NK-92 (cell line): Measurements from ENCODE around the gene ABCB4.

Experiments used
- DNase-seq: peaks from one replicate; lab custom pipeline; 2025; ENCODE audit not compliant: unreplicated experiment; lab: John Stamatoyannopoulos, UW

Gene ABCB4

GRCh38 chr7:87475359-87476178 is at the start of gene ABCB4:
Gene ABCB4 (minus strand): TSS chr7:87475680. CDS start chr7:87475465, 215 bp downstream.
- DNase-seq, result no peak

DNA sequence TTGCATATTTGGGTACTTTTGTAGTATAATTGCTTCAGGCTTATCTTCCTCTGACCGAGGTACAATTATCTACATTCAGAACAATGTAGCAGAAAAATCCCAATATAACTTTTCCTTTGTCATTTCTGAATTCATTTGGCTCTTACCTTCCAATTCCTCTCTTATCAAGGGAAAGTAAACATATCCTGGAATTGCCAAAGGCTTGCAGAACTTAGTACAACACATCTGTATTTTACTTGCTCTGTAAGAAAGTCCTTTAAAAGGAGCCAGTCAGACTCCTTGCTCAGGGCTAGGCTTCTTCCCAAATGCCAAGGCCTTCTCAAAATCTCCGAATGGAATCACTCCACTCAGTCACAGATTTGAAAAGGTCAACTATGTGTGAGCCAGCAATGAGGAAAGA is 43.3 kb upstream of the ABCB4 start:
- DNase-seq, result no peak

DNA sequence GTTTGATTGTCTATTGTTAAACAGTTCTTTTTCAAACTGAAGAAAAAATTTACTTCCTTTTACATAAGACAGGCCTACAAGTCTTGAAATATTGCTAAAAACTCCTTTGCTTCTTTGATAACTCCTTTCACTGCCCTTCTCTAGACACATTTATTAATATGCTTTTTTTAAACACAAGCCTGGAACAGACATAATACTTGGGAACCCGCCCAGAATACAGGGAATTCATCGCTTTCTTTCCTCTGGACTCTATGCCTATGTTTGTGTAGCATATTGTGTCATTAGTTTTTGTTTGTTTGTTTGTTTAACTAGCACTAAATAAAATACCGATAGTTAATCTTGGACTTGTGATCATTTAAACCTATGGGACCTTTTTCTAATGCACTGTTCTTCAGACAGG is 42.4 kb upstream of the ABCB4 start:
- DNase-seq, result no peak

GRCh38 chr7:87517136-87517815 is 41.8 kb upstream of the ABCB4 start:
- DNase-seq, result no peak

GRCh38 chr7:87513735-87514335 is 38.4 kb upstream of the ABCB4 start:
- no peak for DNase-seq

DNA sequence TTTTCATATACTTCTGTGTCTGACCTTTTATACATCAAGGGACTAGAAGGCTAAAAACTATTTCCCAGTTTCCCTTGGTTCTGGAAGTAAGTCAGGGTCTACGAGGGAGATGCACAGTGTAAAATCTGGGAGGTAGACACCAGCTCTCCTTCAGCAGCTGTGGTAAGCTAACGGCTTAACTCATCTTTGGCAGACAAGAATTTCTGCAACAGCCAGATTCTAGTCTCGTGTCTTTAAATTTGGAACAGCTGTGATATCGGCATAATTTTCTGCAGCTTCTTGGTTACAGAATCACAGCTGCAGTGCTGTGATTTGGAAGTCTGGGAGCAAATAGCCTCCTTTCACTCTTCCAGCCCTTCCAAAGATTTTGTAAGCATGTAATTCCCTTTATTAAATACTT is 37.4 kb upstream of the ABCB4 start:
- no peak for DNase-seq

DNA sequence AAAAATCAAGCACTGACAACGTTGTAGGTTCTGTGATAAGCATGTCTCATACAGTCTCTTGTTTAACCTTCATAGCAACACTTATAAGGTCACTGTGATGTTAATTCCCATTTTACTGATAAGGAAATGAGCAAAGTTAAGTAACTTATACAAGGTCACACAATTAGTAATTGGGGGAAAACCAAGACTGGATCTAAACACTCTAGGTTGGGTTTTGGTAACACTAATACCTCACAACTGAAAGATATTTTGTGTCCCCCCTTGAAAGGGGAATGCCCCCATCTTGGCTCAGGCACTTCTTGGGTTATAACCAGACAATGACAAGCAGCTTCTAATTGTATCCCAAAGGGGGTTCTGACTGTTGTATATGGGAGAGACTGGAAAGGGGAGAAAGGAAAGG is 36.0 kb upstream of the ABCB4 start:
- no peak for DNase-seq

- DNase-seq, result no peak
These were observed 35.0 kb upstream of the ABCB4 start for GRCh38 chr7:87510411-87510875.

- DNase-seq, result no peak
These were observed 32.0 kb upstream of the ABCB4 start for GRCh38 chr7:87507446-87507845.

GRCh38 chr7:87506246-87507180 is 31.0 kb upstream of the ABCB4 start:
- DNase-seq, result no peak

DNA sequence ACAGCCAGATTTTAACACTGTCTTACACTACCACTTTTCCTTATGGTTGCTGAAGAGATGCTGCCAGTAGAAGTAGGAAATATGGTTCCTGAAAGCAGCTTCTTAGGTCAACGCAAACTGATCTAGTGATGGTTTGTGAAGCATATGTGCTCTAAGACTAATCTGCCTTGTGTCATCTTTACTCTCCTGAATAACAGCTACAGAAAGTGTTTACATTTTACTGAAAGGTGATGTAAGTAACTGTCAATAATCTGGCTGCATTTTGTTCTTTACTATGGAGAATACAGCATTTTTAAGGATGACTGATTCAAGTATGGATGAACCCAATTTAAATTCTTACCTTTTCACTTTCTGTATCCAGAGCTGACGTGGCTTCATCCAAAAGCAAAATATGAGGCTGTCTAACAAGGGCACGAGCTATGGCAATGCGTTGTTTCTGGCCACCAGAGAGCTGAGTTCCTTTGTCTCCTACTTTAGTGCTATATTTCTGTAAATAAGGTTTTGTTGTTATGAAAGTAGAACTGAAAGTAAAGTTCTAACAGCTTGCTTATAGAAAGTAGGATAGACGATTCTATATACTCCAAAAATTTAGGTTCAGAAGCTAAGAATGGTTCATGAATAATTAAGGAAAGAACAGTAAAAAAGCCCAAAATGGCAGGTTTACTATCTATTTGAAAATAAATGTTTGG is 30.2 kb upstream of the ABCB4 start:
- DNase-seq, result no peak

DNA sequence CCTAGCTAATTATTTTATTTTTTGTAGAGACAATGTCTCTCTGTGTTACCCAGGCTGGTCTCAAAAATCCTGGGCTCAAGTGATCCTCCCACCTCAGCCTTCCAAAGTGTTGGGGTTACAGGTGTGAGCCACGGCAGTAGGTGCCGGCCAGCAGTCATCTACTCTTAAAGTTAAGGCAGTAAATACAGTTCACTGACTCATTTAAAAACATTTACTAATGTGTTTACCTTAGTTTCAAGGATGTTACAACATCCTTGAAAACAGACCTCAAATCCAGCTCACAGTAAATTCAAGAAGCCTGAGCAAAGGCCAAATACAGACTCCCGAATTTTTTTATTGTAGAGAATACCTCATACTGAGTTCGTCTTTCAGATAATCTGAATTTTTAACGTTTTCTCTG is 29.6 kb upstream of the ABCB4 start:
- no peak for DNase-seq

- DNase-seq, result no peak
These were observed 24.0 kb upstream of the ABCB4 start for GRCh38 chr7:87499494-87499893.

DNA sequence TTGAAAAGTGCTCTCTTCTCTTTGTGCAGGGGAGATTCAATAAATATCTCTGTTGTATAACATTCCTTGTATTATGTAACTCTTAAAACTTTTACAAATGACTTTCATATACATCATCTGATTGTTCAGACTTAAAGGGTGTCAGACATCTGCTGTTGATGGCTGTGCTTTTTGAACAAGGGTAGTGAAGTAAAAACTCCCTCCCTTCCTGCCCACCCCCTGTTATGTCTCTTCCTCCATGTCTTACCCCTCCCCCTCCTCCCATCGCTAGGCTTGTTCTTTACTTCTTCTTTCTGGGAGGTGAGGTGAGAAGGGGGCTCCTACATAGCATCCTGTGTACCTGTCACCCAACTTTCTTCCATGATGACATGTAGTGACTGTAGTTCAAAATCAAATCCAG is 23.4 kb upstream of the ABCB4 start:
- no peak for DNase-seq

DNA sequence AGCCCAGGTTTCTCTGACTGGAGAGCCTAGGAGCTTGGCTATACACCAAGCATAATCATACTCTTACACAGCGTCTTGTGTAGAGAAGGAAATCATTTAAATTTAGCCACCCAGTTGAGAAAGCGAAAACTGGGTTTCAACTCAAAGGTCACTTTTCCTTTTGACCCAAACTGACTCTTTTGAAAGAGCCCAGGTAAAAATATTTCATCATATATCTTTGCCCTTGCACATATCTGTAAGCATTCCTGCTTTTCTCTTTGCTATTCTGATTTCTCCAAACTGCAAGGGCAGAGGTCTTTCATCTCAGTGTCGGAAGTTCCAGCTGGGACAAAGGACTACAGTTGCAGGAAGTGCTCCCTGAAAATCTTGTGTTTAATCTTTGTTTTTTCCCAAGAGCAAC is 22.0 kb upstream of the ABCB4 start:
- no peak for DNase-seq

DNA sequence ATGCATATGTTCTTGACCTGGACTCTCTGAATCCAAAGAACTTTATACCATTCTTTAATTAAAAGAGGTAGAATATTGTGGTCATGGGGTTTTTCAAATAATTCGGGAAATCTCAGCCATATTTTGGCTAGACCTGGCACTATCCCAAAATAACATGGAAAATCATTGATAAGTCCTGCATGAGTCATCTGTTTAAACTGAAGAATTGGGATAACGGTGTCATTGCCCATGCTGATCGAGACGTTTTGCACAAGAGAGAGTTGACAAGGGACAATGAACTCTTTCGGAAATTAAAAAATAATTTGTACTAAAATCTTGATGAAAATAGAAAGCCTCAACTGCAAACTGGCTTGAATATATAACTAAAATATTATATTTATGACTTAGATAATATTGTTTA is 19.9 kb upstream of the ABCB4 start:
- no peak for DNase-seq

DNA sequence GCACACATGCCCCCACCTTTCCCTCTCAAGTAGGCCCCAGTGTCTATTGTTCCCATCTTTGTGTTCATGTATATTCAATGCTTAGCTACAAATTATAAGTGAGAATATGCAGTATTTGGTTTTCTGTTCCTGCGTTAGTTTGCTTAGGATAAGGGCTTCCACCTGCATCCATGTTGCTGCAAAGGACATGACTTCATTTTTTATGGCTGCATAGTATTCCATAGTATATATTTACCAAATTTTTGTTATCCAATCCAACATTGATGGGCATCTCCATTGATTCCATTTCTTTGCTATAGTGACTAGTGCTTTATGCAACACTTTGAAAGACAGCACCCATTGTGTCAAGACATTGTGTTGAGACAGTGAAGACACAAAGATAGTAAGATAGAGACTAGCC is 19.0 kb upstream of the ABCB4 start:
- no peak for DNase-seq

DNA sequence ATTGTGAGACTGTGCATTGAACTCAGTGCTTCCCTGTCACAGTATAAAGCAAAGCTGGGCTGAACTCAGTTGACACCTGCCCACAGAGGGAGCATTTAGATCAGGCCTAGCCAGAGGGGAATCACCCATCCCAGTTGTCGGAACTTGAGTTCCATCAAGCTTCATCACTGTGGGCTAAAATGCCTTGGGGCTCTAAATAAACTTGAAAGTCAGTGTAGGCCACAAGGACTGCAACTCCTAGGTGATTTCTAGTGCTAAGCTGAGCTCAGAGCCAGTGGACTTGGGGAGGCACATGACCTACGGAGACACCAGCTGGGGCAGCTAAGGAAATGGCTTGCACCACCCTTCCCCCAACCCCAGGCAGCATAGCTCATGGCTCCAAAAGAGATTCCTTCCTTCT is 7.7 kb upstream of the ABCB4 start:
- DNase-seq, result no peak

- DNase-seq, result no peak
These were observed 6.6 kb upstream of the ABCB4 start for GRCh38 chr7:87482115-87482514.

GRCh38 chr7:87480386-87480785 is 4.9 kb upstream of the ABCB4 start:
- DNase-seq, result no peak
